HG02678 (cell line): ENCODE results near the gene DDB1.
A peak's percentile ranks its signal among the peaks of the same experiment; 100 is the strongest.

Experiments used
- ATAC-seq: cut with Tn5 transposase; IDR thresholded peaks from one replicate; pipeline ENCODE4 v1.9.1; 2021; ENCODE audit warnings: mild to moderate bottlenecking, moderate library complexity; ENCODE audit not compliant: unreplicated experiment

The DDB1 gene

GRCh38 chr11:61298663-61299244, 34.2 kb downstream of the DDB1 start:
- ATAC-seq: no peak

DNA sequence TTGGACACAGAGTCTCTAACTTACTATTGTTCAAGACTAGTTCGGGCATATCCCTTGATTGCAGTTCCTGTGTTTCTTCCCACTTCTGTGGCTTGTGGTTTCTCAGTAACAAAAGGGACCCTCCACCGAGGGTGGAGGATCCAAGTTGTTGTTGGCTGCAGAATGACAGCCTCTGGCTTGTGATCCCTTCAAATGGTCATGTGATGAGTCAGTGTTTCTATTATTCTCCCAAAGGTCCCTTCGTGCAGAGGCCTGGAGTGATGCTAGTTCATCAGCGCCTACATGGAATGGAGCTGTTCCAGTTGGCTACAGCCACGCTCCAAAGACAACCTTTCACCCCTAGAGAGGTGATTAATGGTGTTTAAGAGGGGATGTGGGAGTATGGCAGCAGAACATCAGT, 35.2 kb downstream of the DDB1 start:
- ATAC-seq: no peak

- no peak for ATAC-seq
These were observed 35.6 kb downstream of the DDB1 start for GRCh38 chr11:61297341-61297740.

DNA sequence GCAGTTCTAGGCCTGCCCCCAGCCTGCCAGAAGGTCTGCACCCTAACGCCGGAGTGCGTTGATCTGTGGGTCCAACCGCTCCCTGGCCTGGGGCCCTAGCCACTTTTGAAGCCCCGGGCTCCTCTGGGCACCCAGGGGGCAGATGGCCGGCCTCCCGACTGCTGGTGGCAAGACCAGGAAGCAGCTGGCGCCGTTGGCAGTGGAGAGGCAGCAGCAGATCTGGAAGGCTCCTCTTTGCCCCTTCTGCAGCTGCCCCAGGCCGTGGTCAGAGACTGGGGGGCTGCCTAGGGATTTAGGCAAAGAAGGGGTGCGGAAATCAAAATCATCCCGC, 37.3 kb downstream of the DDB1 start:
- no peak for ATAC-seq

DNA sequence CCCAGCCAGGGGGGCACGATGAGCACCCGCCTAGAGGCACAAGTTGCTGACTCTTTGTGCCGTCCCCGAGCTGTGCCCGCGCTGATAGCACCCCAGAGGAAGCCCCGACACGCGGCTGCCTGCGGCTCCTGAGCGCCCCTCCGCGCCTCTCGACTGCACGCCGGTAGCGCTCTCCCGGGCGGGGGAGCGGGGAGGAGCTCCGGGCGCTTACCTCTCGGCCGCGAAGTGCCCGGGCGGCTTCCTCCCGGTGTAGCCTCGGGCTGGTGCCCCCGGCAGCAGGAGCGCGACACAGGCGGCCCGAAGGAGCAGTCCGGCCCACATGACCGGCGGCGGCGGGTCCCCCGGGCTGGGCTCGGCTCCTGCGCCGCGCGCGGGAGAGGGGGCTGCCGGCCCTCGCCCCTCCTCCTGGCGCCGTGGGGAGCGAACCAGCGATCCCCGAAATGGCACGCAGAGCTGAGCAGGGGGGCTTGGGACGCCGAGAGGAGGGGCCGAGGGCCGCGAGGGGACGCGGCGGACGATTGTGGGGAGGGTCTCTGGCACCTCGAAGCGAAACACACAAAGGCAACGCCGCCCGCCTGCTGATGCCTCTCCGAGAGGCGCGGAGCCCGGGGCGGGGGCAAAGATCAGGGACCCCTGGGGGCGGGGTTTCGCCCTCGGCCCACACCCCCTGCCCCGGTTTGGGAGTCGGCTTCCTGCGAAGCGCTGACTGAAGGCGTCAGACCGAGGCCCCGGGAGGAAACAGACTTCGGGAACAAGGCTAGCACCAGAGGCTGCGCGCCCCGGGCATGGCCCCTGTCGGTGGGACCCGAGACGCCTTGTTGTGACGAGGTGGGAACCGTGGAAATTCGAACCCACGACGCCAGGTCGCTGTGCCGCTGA, 37.9 kb downstream of the DDB1 start, which contains the start of gene VWCE:
VWCE (minus strand) TSS at position 600 of the 879 bp plus-strand sequence; CDS start at position 321, 279 bp downstream.
- ATAC-seq: peak; percentile 76

DNA sequence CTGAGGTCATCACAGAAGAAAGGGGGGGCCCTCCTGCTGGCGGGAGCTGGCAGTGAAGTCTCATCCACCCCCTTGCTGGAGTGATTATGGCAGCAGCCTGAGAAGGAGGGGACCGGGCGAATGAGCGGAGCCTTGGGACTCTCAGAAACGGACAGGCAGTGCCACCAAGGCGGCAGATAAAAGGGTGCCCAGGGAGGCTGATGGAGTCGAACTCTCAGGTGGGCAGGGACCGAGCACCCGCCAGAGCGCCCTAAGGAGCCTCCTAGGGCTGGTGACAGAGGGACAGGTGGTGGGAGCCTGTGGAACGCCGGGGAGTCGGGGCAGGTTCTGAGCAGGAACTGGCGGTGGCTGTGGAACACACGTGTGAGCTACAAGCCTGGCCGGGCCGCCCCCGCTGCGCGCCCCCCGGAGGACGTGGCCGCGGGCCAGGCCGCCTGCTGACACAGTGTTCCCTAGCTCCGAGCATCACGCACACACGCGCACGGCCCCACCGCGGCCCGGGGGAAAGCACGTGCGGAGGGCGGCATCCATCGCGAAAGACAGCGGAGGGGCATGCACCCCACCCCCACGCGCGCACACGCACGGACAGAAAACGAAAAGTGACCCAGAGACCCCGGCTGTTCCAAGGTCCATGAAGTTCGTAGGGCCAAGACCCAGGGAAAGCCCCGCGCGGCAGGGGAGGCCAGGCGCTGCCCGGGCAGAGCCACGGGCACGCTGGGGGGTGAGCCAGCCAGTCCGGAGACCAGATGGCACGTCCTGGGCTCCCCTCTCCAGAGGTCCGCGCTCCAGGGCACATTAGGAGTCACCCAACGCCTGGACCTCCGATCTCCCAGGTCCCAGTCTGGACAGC, 38.8 kb downstream of the DDB1 start:
- peak; percentile 31 for ATAC-seq

- no peak for ATAC-seq
These were observed 40.5 kb downstream of the DDB1 start for GRCh38 chr11:61292356-61292755.

GRCh38 chr11:61290905-61291690, 41.8 kb downstream of the DDB1 start:
- ATAC-seq: no peak

DNA sequence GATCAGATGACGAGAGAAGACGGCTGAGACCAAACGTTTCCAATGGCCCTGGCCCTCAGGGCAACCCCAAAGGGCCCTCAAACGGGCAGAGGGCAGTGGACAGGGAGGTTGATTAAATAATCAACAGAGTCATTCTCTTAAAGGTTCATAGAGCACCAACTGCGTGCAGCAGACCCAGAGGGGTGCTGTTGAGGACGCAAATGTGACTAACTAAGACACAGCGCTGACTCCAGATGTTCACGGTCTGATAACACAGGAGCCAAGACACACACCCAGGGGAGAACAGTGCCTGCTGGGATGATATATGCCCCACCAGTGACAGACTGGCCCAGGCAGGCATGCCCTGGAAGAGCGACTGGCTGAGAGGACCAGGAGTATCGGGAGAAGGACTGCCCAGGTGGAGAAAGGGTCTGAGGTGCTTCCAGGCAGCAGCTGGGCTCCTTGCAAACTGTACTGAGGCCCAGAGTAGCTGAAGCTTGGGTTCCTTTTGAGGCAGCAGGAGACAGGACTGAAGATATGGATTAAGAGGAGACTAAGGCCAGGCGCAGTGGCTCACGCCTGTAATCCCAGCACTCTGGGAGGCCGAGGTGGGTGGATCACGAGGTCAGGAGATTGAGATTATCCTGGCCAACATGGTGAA, 45.4 kb downstream of the DDB1 start:
- ATAC-seq: no peak

DNA sequence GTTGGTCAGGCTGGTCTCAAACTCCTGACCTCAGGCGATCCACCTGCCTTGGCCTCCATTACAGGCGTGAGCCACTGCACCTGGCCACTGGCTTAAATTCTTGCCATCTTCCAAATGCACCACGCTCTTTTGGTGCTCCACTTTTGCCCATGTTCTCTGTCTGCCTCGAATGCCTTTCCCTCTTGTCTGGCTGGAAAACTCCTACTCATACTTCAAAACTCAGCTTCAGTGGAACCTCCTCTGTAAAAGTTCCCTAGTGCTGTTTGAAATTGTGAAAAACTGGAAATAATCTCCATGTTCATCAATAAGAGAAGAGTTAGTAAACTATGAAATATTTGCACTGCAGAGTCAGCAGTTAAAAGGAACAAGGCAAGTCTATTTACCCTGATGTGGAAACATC, 49.3 kb downstream of the DDB1 start:
- no peak for ATAC-seq

- ATAC-seq: no peak
These were observed 51.2 kb downstream of the DDB1 start for GRCh38 chr11:61281581-61282250.

DNA sequence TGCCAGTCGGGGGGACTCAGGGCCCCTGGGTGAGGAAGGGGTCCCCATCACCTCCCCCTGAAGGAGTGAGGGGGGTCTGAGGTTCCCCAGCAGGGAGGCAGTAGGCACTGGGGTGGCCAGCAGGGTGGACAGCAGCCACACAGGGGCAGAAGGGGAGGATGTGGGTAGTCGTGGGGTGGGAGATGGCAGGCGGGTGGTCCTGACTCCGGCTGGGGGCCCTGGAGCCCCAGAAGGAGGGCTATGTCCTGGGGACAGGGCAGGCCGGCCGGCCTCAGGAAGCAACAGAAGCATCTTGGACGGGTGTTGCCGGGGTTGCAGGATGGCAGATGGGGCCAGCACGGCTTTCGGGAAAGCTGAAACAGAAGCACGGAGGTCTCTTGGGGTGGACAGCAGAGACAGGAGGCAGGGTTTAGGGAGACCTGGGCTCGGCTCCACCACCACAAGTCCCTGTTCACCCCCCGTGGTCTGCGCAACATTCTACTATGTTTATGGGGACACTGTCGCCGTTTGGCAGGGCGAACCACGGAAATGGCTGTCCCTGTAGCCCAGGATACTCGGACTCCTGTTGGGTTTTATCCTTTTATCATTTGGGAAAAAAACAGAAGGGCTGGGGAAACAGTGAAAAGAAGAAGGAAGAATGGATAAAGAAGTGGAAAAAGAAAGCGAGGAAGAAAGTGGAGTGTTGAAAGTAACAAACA, 51.9 kb downstream of the DDB1 start:
- no peak for ATAC-seq

DNA sequence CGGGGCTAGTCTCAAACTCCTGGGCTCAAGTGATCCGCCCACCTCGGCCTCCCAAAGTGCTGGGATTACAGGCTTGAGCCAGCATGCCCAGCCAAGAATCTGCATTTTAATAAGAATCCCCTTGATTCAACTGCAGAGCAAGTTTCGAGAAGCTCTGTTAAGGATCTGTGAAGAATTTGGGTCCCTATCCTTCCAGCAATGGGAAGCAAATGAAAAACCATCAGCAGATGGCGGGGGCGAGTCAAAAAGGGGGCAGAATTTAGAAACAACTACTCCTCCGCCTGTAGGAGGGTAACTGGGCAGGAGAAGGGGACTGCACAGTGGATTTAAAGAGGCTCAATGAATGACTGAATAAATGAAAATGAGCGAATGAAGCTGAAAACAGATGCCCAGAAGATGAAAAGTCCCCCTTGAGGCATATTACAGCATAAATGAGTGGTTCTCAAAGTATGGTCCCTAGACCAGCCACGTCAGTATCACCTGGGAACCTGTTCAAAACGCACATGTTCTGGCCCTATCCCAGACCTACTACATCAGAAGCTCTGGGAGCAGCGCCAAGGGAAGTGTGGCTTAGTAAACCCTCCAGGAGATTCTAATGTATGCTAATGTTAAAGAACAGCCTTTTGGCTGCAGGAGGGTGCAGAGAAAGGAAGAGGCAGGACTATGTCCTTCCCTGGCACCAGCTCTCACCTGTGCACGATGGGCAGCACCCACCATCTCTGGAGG, 52.8 kb downstream of the DDB1 start:
- ATAC-seq: no peak

GRCh38 chr11:61278001-61278470, 54.9 kb downstream of the DDB1 start:
- ATAC-seq: no peak

GRCh38 chr11:61277186-61278000, 55.5 kb downstream of the DDB1 start:
- ATAC-seq: no peak

DNA sequence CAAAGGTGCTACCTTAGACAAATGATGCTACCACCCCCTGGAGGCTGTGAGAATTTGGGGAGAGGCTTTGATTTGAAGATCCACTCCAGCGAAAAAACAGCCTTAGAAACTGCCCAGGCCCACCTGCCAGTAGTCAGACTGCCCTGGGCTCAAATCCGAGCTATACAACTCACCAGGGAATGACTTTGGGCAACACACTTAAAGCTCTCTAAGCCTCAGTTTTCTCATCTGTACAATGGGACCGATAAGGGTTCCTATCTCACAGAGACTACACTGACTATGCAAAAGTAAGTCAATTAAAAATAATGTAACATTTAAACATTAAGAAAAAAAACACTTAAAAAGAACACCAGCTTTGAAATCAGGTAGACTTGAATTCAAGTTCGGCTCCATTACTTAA, 57.7 kb downstream of the DDB1 start:
- no peak for ATAC-seq

DNA sequence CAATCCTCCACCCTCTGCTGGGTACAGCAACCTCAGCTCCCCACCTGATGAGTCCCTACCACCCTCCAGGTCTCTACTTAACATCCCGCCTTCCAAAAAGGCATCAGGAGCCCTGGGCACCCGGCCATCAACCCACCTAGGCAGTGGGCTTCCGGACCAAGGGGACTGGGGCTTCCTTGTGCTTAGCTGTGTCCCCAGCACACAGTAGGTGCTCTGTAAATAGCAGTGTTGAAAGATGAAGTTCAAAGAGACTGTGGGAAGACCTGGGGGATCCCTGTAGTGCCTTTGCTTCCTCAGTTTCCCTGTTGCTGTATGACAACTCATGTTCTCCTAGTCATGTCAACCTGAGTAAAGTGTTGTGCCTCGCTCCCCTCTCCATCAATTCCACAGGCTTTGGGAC, 58.8 kb downstream of the DDB1 start:
- no peak for ATAC-seq
